GM21529 (cell line): ENCODE results near the gene PRMT1.
"Not testable (repeated sequence)": the region's sequence is repeated elsewhere in the genome, so short reads cannot be mapped to it uniquely, and the experiment has no call there.

Experiments
- ATAC-seq: cut with Tn5 transposase; IDR thresholded peaks from one replicate; pipeline ENCODE4 v1.9.1; 2021; ENCODE audit not compliant: unreplicated experiment

The PRMT1 gene

GRCh38 chr19:49718511-49718910 lies 41.4 kb downstream of the PRMT1 start:
- ATAC-seq: no peak

DNA sequence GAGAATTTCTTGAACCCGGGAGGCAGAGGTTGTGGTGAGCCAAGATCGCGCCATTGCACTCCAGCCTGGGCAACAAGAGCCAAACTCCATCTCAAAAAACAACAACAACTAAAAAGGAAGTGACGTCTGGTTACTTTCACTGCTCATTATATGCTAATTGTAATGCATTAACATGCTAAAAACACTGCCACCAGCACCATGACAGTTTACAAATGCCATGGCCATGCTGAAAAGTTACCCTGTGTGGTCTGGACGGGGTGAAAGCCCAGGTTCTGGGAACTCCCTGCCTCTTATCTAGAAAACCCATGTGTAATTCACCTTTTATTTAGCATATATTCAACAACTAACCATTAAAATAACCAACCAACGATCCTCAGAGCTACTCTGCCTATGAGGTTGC lies 41.9 kb downstream of the PRMT1 start:
- no peak for ATAC-seq

- ATAC-seq: not testable (repeated sequence)
These were observed 42.3 kb downstream of the PRMT1 start for GRCh38 chr19:49719420-49719819.

DNA sequence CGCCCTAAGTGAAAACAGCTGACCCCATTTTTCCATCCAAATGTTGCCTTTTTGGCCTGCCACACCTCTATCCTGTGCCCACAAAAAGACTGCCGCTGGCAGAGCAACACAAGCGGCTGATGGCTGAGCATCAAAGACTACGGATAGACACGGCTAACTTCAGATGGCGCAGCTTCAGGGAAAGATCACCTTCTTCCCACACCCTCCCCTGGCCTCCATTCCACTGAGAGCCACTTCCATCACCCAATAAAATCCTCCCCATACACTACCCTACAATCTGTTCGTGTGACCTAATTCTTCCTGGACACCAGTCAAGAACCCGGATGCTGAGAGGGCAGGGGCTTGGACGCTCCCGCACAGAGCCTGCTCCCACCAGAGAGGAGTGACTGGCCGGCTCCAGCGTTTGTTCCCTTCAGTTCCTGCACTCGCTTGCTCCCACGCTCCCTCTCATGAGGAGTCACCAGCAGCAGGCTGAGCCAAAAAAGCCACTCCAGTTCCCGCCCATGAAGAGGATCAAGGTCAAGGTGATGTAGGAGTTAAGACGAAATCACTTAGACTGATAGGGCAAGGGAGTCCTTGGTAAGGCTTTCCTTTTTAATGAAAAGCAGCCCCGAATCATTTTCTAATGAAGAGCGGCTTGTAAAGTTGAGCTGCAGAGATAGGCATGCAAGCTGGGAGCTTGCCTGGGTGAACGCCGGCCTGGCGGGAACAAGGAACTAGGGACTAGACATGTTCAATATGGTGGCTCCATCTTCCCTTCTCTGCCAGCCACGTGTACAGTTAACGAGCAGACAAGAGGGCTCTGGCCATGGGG lies 50.4 kb downstream of the PRMT1 start:
- ATAC-seq: no peak

DNA sequence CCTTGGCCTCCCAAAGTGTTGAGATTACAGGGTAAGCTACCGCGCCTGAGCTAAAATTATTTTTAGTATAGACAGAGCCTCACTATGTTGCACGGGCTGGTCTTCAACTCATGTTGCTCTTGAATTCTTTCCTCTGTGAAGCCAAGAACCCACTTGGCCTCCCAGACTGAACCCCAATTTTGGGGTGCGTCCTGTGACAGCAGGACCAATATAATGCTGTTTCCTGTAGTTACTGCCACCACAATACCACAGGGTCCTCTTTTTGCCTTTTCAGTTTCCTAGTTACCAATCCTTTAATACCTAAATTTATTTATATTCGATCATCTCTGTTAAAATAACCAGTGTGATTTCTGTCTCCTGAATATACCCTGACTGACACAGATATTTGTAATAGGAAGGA lies 53.1 kb downstream of the PRMT1 start:
- no peak for ATAC-seq
